Stomach (tissue), 9 donors: Measurements from ENCODE around the gene MAGI1. TPM values are rescaled to one million over a fixed set of nuclear protein-coding genes. Genes with fewer than 3 reads are reported as not detected.

Experiments
- DNase-seq, 2 donors: peaks; one replicate each; pipeline versions ENCODE4 v3.0.0 to v3.0.0-alpha.2; 2013 to 2019
- H3K27ac ChIP-seq, 5 donors: fragments of 200-600 bp in 4 of 5; sonication (generic) in 4 of 5; one replicate each; pipeline ENCODE4 v1.5.1; 2013 to 2019; ENCODE audit warnings: mild to moderate bottlenecking in 1 of 5, moderate library complexity in 1 of 5
- H3K27me3 ChIP-seq, 3 donors: fragments of 200-600 bp; sonication (generic); one replicate each; pipeline ENCODE4 v1.5.1; 2017 to 2019; ENCODE audit warnings: mixed run types in 1 of 3
- H3K36me3 ChIP-seq, 4 donors: fragments of 200-600 bp; sonication (generic); 1 replicate in 3 of 4; 2 replicates in 1 of 4; pipeline ENCODE4 v1.5.1; 2016 to 2019
- H3K4me1 ChIP-seq, 4 donors: fragments of 200-600 bp; sonication (generic); one replicate each; pipeline ENCODE4 v1.5.1; 2016 to 2019
- H3K4me3 ChIP-seq, 4 donors: fragments of 200-600 bp; sonication (generic) in 3 of 4; one replicate each; pipeline ENCODE4 v1.5.1; 2016 to 2019; ENCODE audit warnings: mild to moderate bottlenecking in 1 of 4
- H3K9me3 ChIP-seq, 4 donors: fragments of 200-600 bp; sonication (generic); one replicate each; pipeline ENCODE4 v1.5.1; 2016 to 2019
- EP300 ChIP-seq: sonication (generic); formaldehyde crosslinking; IDR thresholded peaks from one replicate; pipeline ENCODE4 v1.6.1; 2017; ENCODE audit warnings: antibody characterized with exemption
- POLR2A ChIP-seq, 4 donors: fragments of 450-650 bp; IDR thresholded peaks; one replicate each; pipeline ENCODE4 v1.6.1; 2016; ENCODE audit warnings: antibody characterized with exemption in 4 of 4, control low read depth in 2 of 4, mild to moderate bottlenecking in 1 of 4, moderate library complexity in 1 of 4
- POLR2AphosphoS5 ChIP-seq, 3 donors: sonication (generic); formaldehyde crosslinking; IDR thresholded peaks; one replicate each; pipeline ENCODE4 v1.6.1; 2016; ENCODE audit warnings: antibody characterized with exemption in 3 of 3
- WGBS, 5 donors: extraction: QIAGEN DNeasy Blood & Tissue Kit in 3 of 5; methylation state at CpG; one replicate each; pipeline versions ENCODE4 v1.1.5 to v1.1.7; 2013 to 2018; 5-methylcytosine and 5-hydroxymethylcytosine counted together
- intact Hi-C: fragments of 100-400 bp; cut with DNase I; formaldehyde crosslinking; loops from one replicate; pipeline ENCODE4 v1.15.1; 2023; ENCODE audit warnings: low total_unique reads
- polyA plus RNA-seq, 3 donors: library from polyadenylated mRNA; stranded (reverse); fragments of 200-250 nt; gene quantifications; one replicate each; pipeline ENCODE4 v1.2.3, GENCODE V29; 2013
- total RNA-seq, 5 donors: library from RNA; depleted of rRNA; stranded (reverse); fragments of >200 nt; gene quantifications; one replicate each; pipeline versions ENCODE4 v1.1.0 to v1.2.3, GENCODE V29; 2014 to 2016
- TF ChIP-seq, protein P1 (sequence below), 7 experiments: fragments of 450-650 bp in 4 of 7; fragments of 200-600 bp in 3 of 7; sonication (generic) in 3 of 7; IDR thresholded peaks; one replicate each; pipeline ENCODE4 v1.5.1; 2016 to 2019; ENCODE audit warnings: antibody characterized with exemption in 7 of 7, control low read depth in 2 of 7, mild to moderate bottlenecking in 1 of 7
- donor health status: healthy with polysubstance abuse.
- donor health status: Bipolar disorder and iron deficiency.
- donor health status: healthy.

Gene MAGI1
- total and polyA plus RNA-seq, 8 donors, result 5.7 to 237 (median 84.8) TPM

DNA sequence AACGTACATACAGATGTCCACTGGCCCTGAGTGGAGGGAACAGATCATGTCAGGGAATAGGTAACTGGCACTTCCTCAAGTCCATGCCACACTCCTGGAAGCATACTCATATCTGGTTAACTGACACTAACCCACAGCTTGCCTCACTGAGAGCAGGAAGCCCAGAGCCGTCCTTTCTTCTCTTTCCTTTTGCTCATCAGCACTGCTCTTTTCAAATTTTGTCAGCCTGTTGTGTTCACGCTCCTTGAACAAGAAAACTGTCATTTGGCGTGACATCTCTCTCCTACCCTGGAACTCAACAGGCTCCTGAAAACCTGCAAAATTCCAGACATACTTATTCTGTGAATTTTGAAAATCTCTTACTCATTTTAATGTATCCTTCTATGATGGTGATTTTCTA, 360.2 kb downstream of the MAGI1 start:
- 72 to 86% (median 81%) methylated on average over 4 of the region's 4 CpGs for WGBS, 5 donors
- no peak for DNase-seq
- no peaks in the 10 kb centered on the region for H3K4me1 ChIP-seq
- no peaks in the 10 kb centered on the region for H3K27me3 ChIP-seq
- no peak overlapping the region for H3K27ac ChIP-seq
- H3K4me3 ChIP-seq, result no peak overlapping the region
- no peaks in the 10 kb centered on the region for H3K9me3 ChIP-seq
- H3K36me3 ChIP-seq, result no peaks in the 10 kb centered on the region
- intact Hi-C loops, result no loop called here
- TF ChIP-seq EP300, result no peak
- no peak for TF ChIP-seq POLR2A (IDR thresholded peaks at IDR 0.05)
- no peak for TF ChIP-seq POLR2AphosphoS5 (IDR thresholded peaks at IDR 0.05)
- TF ChIP-seq, protein P1, sequence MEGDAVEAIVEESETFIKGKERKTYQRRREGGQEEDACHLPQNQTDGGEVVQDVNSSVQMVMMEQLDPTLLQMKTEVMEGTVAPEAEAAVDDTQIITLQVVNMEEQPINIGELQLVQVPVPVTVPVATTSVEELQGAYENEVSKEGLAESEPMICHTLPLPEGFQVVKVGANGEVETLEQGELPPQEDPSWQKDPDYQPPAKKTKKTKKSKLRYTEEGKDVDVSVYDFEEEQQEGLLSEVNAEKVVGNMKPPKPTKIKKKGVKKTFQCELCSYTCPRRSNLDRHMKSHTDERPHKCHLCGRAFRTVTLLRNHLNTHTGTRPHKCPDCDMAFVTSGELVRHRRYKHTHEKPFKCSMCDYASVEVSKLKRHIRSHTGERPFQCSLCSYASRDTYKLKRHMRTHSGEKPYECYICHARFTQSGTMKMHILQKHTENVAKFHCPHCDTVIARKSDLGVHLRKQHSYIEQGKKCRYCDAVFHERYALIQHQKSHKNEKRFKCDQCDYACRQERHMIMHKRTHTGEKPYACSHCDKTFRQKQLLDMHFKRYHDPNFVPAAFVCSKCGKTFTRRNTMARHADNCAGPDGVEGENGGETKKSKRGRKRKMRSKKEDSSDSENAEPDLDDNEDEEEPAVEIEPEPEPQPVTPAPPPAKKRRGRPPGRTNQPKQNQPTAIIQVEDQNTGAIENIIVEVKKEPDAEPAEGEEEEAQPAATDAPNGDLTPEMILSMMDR (IDR thresholded peaks at IDR 0.05), result no peak

DNA sequence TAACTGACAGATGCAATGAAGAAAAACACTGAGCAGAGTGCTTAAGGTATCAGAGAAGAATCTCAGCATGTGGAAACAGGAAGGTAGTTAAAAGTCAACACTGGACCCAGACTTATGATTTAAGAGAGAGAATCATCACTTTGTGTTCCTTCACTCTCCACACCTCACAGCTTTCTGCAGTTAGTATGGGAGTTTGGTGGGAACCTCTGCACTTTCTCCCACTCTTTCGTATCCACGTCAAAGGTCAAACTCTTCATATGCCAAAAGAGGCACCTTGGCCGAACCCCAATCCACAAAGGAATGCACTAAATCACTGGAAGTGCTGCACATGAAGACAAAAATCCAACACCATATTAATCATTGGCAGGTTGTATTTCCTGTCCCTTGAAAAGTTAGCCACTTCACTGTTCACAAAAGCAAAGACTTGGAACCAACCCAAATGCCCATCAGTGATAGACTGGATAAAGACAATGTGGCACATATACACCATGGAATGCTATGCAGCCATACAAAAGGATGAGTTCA, 361.2 kb downstream of the MAGI1 start:
- no peaks in the 10 kb centered on the region for H3K27me3 ChIP-seq
- WGBS, 5 donors, result 78 to 89% (median 86%) methylated on average over 3 of the region's 3 CpGs
- DNase-seq, result no peak
- H3K4me3 ChIP-seq, result no peak overlapping the region
- no peaks in the 10 kb centered on the region for H3K9me3 ChIP-seq
- no peaks in the 10 kb centered on the region for H3K4me1 ChIP-seq
- intact Hi-C loops, result no loop called here
- H3K36me3 ChIP-seq, result no peaks in the 10 kb centered on the region
- H3K27ac ChIP-seq, result no peak overlapping the region
- TF ChIP-seq, protein P1 (IDR thresholded peaks at IDR 0.05), result no peak

DNA sequence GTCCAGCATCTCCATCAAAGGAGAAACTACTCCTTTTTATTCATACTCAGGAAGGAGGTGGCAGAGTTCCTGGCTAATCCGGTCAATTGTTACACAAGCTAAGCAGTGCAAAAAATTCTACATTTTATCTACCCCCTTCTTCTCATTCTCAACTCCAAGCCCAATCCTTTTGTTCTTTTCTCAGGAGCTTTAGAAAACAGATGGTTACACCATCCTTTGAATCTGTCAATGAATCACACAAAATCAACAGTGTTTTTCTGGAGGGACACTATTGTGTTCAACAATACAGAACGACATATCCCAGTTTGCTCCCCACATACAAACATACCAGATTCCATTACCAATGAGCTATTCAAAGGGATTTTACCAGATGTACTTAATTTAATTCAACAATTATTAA, 362.1 kb downstream of the MAGI1 start:
- no peak for TF ChIP-seq POLR2AphosphoS5 (IDR thresholded peaks at IDR 0.05)
- Histone ChIP-seq H3K36me3 (no peaks in the 10 kb centered on the region), H3K9me3 (no peaks in the 10 kb centered on the region), H3K4me1 (no peaks in the 10 kb centered on the region), H3K4me3 (no peak overlapping the region), H3K27me3 (no peaks in the 10 kb centered on the region), H3K27ac (no peak overlapping the region)
- 52 to 69% (median 65%) methylated on average over 2 of the region's 2 CpGs for WGBS, 5 donors
- intact Hi-C loops, result no loop called here
- no peak for DNase-seq

DNA sequence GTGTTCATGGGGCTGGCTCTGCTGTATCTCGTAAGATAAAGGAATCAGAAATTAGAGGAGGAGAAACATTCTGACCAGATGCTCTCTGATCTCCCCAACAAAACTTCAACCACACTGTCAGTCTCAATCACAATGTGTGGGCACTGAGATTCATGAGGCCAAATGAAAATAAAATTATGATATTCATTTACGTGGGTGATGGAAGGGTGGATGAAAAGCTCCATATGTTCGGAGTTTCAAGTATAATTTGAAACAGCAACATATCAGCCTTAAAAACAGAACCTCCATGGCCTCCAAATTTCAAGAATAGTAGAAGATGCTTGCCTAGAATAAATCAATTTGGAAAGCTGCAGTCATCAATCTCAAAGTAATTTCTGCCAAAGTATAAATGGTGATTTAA, 363.7 kb downstream of the MAGI1 start:
- intact Hi-C loops, result no loop called here
- TF ChIP-seq POLR2AphosphoS5 (IDR thresholded peaks at IDR 0.05) (no peak), EP300 (no peak), POLR2A (IDR thresholded peaks at IDR 0.05) (no peak)
- TF ChIP-seq, protein P1 (IDR thresholded peaks at IDR 0.05), result no peak

DNA sequence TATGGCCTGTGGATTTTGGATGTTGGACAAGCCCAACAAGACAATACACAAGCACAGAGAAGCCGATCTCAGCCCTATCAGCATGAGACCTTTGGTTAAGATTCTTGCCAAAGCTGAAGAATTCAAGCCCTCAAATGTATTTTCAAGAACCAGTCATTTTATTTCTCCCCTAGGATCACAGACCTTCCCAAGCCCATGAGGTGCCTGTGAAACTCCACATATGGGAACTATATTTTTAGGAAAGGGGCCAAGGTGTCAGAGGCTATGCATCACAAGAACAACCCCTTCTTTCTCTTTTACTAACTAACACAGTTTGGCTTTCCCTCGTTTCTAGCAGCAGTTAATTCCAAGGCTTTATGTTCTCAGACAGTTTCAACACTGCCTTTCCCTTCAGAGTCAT, 364.5 kb downstream of the MAGI1 start:
- H3K27ac ChIP-seq, result no peak overlapping the region
- H3K36me3 ChIP-seq, result no peaks in the 10 kb centered on the region
- H3K9me3 ChIP-seq, result no peaks in the 10 kb centered on the region
- intact Hi-C loops, result no loop called here
- H3K4me3 ChIP-seq, result no peak overlapping the region
- 44 to 68% (median 46%) methylated on average over 2 of the region's 2 CpGs for WGBS, 5 donors
- H3K4me1 ChIP-seq, result no peaks in the 10 kb centered on the region
- DNase-seq, result peak in 1 of 2 donors; percentile 20
- TF ChIP-seq POLR2AphosphoS5 (IDR thresholded peaks at IDR 0.05) (no peak), POLR2A (IDR thresholded peaks at IDR 0.05) (no peak), EP300 (no peak)
- TF ChIP-seq, protein P1 (IDR thresholded peaks at IDR 0.05), result no peak
- H3K27me3 ChIP-seq, result no peaks in the 10 kb centered on the region

More for the DNA sequence above, 363.7 kb downstream of the MAGI1 start:
- DNase-seq, result no peak
- Histone ChIP-seq H3K27me3 (no peaks in the 10 kb centered on the region), H3K27ac (no peak overlapping the region), H3K9me3 (no peaks in the 10 kb centered on the region), H3K4me3 (no peak overlapping the region), H3K4me1 (no peaks in the 10 kb centered on the region), H3K36me3 (no peaks in the 10 kb centered on the region)
- WGBS, 5 donors, result 78 to 88% (median 84%) methylated on average over 3 of the region's 3 CpGs
